GM18951 (cell line): ENCODE results near the gene TENM4.

Experiments used
- POLR2A ChIP-seq: IDR thresholded peaks from 4 replicates; pipeline ENCODE4 v1.6.1; 2011; ENCODE audit warnings: mild to moderate bottlenecking; ENCODE audit not compliant: insufficient read length, insufficient read depth; ENCODE audit errors: extremely low read depth
- in situ Hi-C: fragments of 300-500 bp; cut with MboI; formaldehyde crosslinking; loops from one replicate; pipeline ENCODE4 v1.12.0; 2022; ENCODE audit warnings: low sequenced_read_pairs, mixed read lengths, inconsistent platforms; ENCODE audit not compliant: unreplicated experiment

TENM4 gene

DNA sequence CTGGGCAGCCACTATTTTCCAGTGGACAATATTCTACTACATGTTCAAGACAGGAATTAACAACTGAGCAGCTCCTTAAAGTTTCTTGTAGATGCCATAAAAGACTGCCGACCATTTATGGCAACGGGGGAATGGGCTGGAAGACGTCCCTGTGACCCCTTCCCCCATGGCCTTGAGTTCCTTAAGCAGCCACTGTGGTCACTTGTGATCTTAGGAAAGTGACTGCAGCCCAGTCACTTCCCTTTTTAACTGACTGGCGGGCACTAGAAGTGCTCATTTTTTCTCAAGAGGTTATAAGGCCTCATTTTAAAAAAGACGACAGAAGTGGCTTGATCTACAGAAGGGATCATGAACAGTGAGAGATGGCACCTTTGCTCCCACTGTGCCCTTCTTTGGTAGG lies 713.0 kb downstream of the TENM4 start:
- in situ Hi-C loops: no loop called here
- no peak for TF ChIP-seq POLR2A

DNA sequence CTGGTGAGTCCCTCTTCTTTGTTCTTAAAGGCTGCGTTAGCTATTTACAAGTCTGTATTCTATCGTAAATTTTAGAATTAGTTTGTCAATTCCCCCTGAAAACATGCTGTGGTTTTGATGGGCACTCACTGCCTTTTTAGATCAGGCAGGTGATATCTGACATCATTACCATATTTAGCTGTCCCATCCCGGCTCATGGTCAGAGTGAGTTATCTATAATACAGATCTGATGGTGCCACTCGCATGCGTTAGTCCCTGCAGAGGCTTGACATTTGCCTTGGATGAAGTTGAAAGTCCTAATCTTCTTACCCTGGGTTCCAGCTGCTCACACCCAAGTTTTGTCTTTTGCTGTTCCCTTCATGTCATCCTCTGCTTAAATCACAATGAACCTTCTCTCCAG lies 715.6 kb downstream of the TENM4 start:
- in situ Hi-C loops: no loop called here
- TF ChIP-seq POLR2A: no peak

DNA sequence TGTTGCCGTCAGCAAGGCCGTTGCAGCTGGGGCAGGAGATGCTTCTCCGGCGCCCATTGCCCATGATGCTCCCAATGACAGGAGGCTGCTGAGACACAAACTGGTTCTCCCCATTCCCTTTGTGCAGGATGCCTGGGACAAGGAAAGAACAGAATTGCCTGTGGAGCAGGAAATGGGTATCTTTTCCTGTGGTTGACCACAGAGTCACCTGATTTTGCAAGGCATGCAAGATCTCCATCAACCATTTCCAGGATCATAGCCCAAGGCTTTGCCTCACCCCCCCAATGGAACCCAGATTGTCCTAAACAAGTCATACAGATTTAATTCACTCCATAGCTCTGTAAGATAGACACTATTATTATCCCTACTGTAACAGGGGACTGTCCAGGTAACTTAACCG lies 718.0 kb downstream of the TENM4 start:
- no peak for TF ChIP-seq POLR2A
- in situ Hi-C loops: no loop called here

DNA sequence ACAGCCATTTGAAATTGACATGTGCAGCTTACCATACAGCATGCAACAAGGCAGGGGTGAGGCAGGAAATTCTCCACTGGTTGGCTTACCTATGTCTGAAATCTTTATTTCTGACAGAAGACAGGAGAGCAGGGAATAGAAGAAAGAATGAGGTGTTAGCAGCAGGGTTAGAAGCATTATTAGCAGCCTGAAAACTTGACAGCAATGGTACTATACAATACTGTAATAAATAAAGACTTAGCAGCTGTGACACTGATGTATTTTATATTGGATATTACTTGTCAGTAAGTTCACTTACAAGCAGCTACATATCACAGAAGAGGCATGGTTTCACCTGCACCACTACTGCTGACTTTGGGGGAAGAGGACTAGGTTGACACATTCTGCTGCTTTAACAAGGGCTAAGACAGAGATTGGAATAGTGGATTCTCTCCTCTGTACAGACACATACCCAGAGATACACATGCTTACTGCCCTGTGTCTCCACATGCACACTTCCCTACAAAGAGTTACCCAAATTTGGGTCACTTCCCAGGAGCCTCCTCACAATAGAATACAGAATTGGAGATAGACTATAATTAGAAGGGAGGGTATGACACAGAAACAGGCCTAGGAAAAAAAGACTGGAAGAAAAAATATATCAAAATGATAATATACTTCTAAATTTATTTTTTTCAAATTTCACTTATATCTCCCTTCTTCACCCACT lies 720.4 kb downstream of the TENM4 start:
- in situ Hi-C loops: no loop called here
- TF ChIP-seq POLR2A: no peak

DNA sequence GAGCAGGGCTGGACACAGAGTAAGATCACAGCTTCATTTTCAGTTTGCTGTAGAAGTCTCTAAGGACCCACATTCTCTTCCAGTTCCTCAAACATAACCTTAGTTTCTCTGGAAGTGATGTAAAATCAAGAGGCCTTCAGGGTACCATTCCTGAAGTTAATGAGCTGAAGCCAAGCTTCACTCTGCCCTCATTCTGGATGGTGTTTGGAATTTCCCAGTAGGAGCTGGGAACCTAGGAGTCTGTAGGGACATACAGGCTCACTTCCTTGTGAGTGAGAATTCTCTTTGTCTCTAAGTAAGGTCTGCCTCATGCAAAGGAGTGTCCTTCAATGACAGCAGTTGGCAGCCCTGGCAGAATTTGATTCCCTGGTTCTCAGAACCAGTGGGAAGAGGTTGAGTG lies 723.8 kb downstream of the TENM4 start:
- no peak for TF ChIP-seq POLR2A
- in situ Hi-C loops: no loop called here

DNA sequence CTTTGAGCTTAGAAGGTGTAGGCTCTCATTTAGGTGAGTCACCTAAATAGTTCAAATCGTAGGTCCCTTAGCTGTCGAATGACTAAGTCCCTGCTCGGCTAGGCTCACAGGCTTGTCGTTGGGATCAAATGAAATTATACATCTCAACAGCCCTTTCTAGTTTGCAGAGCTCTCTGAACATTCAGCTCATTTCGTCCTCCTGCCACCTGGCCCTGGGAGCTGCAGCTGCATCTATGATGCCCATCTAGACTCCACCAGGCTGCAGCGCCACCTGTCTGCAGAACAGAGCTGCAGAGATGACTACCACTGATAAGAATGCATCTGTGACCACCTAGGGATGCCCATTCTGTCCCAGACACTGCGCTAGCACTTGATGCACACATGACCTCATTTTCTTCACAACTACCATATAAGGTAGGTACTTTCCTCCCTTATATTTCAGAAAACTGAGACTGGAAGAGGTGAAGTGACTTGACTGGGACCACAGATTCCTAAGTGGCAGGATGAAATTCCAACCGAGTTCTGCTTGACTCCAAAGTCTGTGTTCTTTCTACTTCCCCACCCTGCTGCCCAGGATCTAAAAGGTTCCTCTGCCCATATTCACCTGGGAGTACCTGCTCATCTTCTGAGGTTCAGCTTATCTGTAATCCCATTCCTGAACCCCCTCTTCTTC lies 725.1 kb downstream of the TENM4 start:
- no peak for TF ChIP-seq POLR2A
- in situ Hi-C loops: no loop called here

DNA sequence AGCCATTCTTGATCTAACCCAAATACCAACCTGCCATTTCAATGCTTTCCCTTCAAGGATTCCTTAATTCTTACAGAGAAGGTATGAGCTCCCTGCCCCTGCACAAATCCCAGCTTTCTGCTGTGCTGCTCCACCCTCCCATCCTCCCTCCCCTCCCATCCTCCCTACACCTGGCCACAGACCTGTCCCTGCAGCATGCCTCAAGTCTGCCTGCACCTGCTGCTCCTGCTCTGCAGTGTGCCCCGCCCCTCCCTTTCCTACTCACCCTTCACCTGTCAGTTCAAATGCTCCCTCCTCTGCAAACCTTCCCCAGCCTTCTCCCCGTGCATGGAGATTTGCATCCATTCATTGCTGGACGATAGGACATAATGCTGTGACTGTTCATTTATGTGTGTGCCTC lies 726.3 kb downstream of the TENM4 start:
- in situ Hi-C loops: no loop called here
- no peak for TF ChIP-seq POLR2A

DNA sequence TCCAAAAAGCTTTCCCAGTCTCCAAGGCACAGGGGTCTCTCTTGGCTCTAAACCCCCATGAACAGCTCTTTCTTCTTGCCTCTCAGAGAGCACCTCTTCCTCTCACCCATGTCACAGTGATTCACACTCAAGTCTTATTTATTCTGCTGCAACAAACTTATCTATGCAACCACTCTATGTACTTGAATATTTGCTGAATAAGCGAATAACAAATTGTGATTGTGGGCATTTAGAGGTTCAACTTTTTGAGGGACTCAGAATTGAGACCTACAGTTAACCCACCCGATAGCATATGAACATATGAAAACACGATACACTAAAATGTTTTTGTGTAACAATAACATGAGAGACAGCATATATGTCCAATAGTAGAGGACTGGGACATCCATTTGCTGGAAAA lies 729.1 kb downstream of the TENM4 start:
- in situ Hi-C loops: no loop called here
- no peak for TF ChIP-seq POLR2A

DNA sequence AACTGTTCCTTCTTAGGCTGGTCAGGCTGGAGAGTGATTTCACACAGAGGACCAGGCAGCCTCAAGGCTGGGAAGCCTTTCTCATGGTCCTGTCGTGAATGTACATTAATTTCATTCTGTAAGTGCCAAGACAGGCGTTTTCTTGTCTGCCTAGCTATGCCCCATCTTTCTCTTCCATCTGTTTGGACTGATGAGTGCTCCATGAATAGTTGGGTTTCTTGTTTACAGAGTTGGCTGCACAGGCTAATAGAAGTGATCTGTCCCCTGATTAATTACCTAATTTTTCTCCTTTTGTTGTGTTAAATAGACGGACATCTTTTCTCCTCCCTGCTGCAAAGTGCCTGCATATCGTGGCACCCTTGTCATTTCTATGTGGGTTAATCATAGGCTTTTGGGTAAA lies 730.4 kb downstream of the TENM4 start:
- in situ Hi-C loops: no loop called here
- TF ChIP-seq POLR2A: no peak

DNA sequence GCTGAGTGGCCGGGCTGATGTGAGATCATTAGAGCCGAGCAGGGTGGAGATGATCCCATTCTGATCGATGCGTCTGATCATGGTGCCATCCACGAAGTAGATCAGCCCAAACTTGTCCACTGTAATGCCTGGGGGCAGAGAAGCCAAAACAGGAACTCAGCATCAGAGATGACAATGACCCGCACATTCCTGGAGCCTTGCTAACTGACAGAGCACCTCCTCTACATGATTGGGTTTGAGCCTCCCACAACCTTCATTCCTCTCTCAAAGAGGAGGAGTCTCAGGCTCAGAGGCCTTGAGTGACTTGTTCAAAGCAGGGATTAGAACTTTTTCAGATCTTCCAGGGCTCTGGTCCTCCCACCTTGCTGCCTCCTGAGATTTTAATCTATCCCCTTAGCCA lies 732.4 kb downstream of the TENM4 start:
- no peak for TF ChIP-seq POLR2A
- in situ Hi-C loops: no loop called here

DNA sequence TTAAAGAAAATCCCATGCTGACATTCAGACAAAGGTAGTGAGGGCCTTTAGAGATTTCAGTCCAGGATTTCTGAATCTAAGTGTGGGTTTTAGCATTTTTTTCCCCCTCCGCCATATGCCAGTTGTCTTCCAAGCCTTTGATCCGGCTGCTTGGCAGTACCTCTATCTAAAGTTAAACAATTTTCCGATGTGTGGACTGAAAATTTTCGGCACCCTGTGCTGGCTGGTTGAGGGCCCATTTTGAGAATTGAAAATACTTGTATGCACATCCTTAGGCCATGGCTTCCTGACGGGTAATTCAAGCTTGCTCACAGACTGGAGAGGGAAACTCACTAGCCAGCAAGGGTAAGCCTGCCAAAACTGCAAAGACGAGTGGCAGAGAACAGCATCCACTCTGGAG lies 734.3 kb downstream of the TENM4 start:
- TF ChIP-seq POLR2A: no peak

DNA sequence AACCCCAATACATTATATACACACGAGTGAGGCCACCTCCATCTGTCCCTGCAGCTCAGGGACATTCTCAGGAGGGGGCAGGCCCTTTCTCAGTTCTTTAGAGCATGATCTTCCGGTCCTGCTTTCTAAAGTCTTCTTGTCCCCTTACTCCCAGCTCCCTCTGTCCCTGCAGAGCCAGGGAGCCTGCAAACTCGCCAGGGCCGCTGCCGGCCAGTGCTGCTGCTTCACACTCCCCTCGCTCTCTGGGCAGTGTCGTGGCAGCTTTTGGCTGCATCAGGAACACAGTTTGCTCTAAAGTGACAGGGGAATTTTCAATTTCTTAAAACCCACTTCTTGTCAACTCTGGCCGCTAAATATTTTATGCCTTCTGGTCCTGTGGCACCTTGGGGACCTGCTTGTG lies 736.0 kb downstream of the TENM4 start:
- in situ Hi-C loops: no loop called here
- TF ChIP-seq POLR2A: no peak

More for the DNA sequence above, 734.3 kb downstream of the TENM4 start:
- in situ Hi-C loops: no loop called here

DNA sequence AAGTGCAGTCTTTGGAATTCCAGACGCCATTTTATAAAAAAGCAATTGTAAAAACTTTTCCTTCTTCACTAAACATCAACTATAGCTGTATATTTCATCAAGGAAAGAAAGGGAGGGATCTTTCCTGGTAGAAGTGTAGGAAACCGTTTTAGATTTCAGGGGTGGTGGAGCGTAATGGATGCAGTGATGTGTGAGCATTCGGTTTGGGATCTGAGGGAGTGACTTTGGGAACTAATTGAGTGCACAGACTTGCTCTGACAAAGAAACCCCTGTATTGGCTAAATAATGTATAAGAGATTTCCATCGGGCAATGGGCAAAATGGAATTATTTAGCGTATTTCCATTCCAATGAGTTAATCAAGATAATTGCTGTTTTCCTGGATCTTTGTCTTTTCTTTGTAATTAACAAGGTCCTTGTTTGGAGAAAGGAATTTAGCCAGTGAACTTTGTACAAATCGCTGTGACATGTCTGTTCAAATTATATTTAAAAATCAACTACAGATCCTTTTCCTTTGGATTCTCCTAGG lies 741.2 kb downstream of the TENM4 start:
- no peak for TF ChIP-seq POLR2A
- in situ Hi-C loops: no loop called here

DNA sequence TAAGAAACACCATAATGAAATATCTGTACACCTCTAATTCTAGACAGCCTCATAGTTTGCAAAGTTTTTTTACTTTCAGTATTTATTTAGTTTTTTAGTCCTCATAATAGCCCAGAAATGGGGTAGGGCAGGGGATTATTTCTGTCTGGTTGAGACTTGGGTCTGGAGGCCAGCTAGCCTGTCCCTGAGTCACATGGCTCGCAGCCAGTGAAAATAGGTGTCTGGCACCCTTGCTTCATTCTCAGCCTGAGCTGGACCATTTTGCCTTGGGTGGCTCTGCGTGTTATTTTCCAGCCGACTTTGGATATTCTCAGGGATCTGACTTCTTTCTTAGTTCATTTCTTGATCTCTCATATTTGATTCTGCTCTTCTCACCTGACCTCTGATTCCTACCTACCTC lies 742.2 kb downstream of the TENM4 start:
- in situ Hi-C loops: no loop called here
- no peak for TF ChIP-seq POLR2A
